ENCODE data around the gene TMEM132C. TPM values are rescaled to one million over a fixed set of nuclear protein-coding genes. Genes with fewer than 3 reads are reported as not detected.

TMEM132C gene
- total RNA-seq, 4 donors from 2014 or later, result 1.2 to 3.8 (median 2.3) TPM

DNA sequence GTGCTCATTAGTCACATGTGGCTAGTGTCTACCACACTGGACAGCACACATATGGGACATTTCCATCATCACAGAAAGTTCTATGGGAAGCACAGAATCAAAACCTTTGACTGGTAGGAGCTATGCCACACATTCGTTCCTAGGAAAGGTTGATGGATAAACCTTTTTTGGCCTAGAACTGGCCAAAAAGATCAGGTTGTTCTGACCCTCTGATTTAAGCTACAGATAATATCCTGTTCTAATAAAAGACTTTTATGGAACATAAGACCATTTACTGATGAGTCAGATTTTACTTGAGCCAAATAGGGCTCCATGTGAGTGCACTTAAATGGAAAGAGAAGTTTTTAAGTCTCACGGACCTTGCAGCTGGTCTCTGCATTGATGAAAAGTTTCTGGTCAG lies 413.6 kb downstream of the TMEM132C start:
- no peak for DNase-seq (ENCODE audit: low spot score in 2 of 2)
- Histone ChIP-seq H3K4me1 (no peaks in the 10 kb centered on the region), H3K36me3 (no peaks in the 10 kb centered on the region), H3K4me3 (no peak overlapping the region), H3K27me3 (no peaks in the 10 kb centered on the region), H3K27ac (no peak overlapping the region), H3K9me3 (no peaks in the 10 kb centered on the region)
- TF ChIP-seq POLR2AphosphoS5 (IDR thresholded peaks at IDR 0.05), result no peak
- TF ChIP-seq POLR2A (IDR thresholded peaks at IDR 0.05), result no peak
- no peak for TF ChIP-seq EP300 (IDR thresholded peaks at IDR 0.05)
- TF ChIP-seq, protein P1, sequence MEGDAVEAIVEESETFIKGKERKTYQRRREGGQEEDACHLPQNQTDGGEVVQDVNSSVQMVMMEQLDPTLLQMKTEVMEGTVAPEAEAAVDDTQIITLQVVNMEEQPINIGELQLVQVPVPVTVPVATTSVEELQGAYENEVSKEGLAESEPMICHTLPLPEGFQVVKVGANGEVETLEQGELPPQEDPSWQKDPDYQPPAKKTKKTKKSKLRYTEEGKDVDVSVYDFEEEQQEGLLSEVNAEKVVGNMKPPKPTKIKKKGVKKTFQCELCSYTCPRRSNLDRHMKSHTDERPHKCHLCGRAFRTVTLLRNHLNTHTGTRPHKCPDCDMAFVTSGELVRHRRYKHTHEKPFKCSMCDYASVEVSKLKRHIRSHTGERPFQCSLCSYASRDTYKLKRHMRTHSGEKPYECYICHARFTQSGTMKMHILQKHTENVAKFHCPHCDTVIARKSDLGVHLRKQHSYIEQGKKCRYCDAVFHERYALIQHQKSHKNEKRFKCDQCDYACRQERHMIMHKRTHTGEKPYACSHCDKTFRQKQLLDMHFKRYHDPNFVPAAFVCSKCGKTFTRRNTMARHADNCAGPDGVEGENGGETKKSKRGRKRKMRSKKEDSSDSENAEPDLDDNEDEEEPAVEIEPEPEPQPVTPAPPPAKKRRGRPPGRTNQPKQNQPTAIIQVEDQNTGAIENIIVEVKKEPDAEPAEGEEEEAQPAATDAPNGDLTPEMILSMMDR (IDR thresholded peaks at IDR 0.05), result no peak
- WGBS, result 50% methylated on average over 2 of the region's 2 CpGs

DNA sequence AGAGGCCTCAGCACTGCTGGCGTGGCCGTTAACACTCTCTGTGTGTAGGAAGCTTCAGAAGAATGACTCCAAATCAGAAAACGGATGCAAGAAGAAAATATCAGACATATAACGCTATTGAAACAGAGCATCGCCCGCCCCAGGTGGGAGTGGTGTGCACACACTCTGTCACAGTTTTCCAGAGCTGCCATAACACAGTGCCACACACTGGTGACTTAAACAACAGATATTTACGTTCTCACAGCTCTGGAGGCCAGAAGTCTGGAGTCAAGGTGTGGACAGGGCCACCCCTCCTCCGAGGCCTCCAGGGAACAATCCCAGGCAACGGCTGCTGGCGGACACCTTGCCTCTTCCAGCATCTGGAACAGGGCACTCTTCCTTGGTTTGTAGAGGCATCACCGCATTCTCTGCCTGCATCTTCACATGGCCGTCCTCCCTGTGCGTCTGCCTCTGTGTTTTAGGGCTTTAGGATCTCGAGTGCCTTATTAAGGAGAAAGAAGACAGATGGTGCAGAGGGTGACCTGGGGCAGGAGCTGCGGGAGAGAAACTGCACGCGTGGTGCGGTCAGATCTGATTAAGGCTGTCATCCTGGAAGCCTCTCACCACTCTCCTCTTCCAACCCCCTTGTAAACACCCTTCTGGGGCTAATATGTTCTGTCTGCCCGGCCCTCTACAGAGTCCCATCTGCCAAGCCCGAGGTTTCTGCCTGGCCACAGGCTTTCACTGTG lies 415.7 kb downstream of the TMEM132C start:
- H3K4me1 ChIP-seq, result no peaks in the 10 kb centered on the region
- 86% methylated on average over 20 of the region's 20 CpGs for WGBS
- no peaks in the 10 kb centered on the region for H3K27me3 ChIP-seq
- DNase-seq (ENCODE audit: low spot score in 2 of 2), result no peak
- no peaks in the 10 kb centered on the region for H3K9me3 ChIP-seq
- TF ChIP-seq, protein P1 (IDR thresholded peaks at IDR 0.05), result no peak
- TF ChIP-seq POLR2A (IDR thresholded peaks at IDR 0.05) (no peak), POLR2AphosphoS5 (IDR thresholded peaks at IDR 0.05) (no peak), EP300 (IDR thresholded peaks at IDR 0.05) (no peak)
- H3K27ac ChIP-seq, result no peak overlapping the region
- H3K4me3 ChIP-seq, result no peak overlapping the region
- H3K36me3 ChIP-seq, result no peaks in the 10 kb centered on the region

DNA sequence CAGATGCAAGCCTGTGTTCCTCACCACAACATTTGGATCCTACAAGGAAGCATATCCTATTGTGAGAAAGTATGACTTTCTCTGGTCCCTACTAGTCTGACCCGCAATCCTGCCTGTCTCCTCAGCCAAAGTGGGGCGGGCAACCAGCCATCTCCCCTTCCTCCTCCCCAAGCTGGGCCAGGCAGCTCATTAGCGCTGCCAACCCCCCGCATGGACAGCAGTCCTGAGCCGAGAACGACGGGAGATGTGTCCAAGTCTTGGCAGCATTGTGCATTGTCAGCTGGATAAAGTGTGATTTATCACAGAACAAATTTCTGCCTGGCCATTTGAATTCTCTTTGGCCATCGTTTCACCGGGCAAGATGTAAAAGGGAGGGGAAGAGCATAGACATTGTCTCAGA lies 417.4 kb downstream of the TMEM132C start:
- DNase-seq (ENCODE audit: low spot score in 2 of 2), result no peak
- no peak for TF ChIP-seq POLR2AphosphoS5 (IDR thresholded peaks at IDR 0.05)
- TF ChIP-seq POLR2A (IDR thresholded peaks at IDR 0.05), result no peak
- TF ChIP-seq EP300 (IDR thresholded peaks at IDR 0.05), result no peak
- TF ChIP-seq, protein P1 (IDR thresholded peaks at IDR 0.05), result no peak
- Histone ChIP-seq H3K4me1 (no peaks in the 10 kb centered on the region), H3K4me3 (no peak overlapping the region), H3K9me3 (no peaks in the 10 kb centered on the region), H3K27me3 (no peaks in the 10 kb centered on the region), H3K27ac (no peak overlapping the region), H3K36me3 (no peaks in the 10 kb centered on the region)
- 59% methylated on average over 9 of the region's 9 CpGs for WGBS

DNA sequence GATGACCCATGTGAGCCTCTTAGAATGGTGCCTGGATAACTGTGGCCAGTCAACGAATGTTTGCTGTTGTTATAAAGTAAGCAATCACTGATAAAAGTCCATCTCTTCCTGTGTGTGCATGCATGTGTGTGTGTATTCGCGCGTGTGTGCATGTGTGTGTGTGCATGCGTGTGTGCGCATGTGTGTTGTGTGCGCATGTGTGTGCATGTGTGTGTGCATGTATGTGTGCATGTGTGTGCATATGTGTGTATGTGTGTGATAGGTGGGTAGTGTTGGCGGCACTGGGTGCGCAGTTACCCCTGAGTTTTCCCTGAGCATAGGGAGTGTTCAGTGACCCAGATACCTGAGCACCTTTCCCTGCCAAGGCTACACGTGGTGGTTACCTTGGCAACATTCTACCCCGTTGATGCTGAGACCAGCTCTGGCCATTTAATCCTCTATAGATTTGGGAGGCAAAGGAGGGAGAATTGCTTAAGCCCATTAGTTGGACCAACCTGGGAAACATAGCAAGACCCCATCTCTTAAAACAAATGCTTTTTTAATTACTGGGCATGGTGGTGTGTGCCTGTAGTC lies 419.0 kb downstream of the TMEM132C start:
- no peak for TF ChIP-seq EP300 (IDR thresholded peaks at IDR 0.05)
- TF ChIP-seq POLR2AphosphoS5 (IDR thresholded peaks at IDR 0.05), result no peak
- TF ChIP-seq POLR2A (IDR thresholded peaks at IDR 0.05), result no peak
- TF ChIP-seq, protein P1 (IDR thresholded peaks at IDR 0.05), result no peak
- WGBS, result 84% methylated on average over 11 of the region's 11 CpGs
- H3K9me3 ChIP-seq, result no peaks in the 10 kb centered on the region
- no peaks in the 10 kb centered on the region for H3K27me3 ChIP-seq
- no peaks in the 10 kb centered on the region for H3K4me1 ChIP-seq
- H3K36me3 ChIP-seq, result no peaks in the 10 kb centered on the region
- DNase-seq (ENCODE audit: low spot score in 2 of 2), result no peak
- no peak overlapping the region for H3K27ac ChIP-seq
- H3K4me3 ChIP-seq, result no peak overlapping the region

DNA sequence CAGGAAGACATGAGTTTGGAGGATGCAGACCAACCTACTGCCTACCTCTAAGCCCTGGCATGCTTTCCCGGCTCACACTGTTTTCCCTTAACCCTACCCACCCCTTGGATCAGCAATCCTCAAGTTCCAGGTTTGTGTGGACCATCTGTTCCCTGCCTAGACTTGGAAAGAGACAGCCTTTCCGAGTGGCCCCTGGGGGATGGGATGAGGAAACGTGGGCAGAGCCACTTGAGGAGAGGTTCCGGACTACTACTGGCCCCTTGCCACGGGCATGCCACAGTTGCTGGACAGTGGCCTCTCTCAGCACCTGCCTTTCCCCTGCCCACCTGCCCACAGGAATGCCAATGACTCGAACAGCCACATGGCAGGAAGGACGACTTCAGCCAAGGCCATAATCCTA lies 420.9 kb downstream of the TMEM132C start:
- TF ChIP-seq, protein P1 (IDR thresholded peaks at IDR 0.05), result no peak
- TF ChIP-seq POLR2AphosphoS5 (IDR thresholded peaks at IDR 0.05) (no peak), EP300 (IDR thresholded peaks at IDR 0.05) (no peak), POLR2A (IDR thresholded peaks at IDR 0.05) (no peak)
- Histone ChIP-seq H3K27me3 (no peaks in the 10 kb centered on the region), H3K36me3 (no peaks in the 10 kb centered on the region), H3K4me1 (no peaks in the 10 kb centered on the region), H3K4me3 (no peak overlapping the region), H3K27ac (no peak overlapping the region), H3K9me3 (no peaks in the 10 kb centered on the region)
- WGBS, result 74% methylated on average over 5 of the region's 7 CpGs
- no peak for DNase-seq (ENCODE audit: low spot score in 2 of 2)
